Skeletal muscle cell (primary cell): ENCODE data around the gene TFEB.

Source experiments
- DNase-seq: peaks from one replicate; pipeline ENCODE4 v3.0.0-alpha.2; 2010; ENCODE audit warnings: low read depth
- H3K4me3 ChIP-seq: 2 replicates; pipeline ENCODE4 v1.5.1; 2011; ENCODE audit warnings: low read depth, mild to moderate bottlenecking, control low read depth, low read length, moderate library complexity

TFEB gene

GRCh38 chr6:41683523-41684310, 51.7 kb downstream of the TFEB start:
- DNase-seq, result no peak
- H3K4me3 ChIP-seq, result peak overlapping the region; percentile 38

- peak overlapping the region; percentile 38 for H3K4me3 ChIP-seq
- DNase-seq, result no peak
Measured at GRCh38 chr6:41683273-41683522, 52.2 kb downstream of the TFEB start.

- DNase-seq, result no peak
- peak overlapping the region; percentile 38 for H3K4me3 ChIP-seq
Measured at GRCh38 chr6:41682497-41683272, 52.7 kb downstream of the TFEB start.

- H3K4me3 ChIP-seq, result no peak overlapping the region
- peak; percentile 68 for DNase-seq
Measured at GRCh38 chr6:41682056-41682477, 53.3 kb downstream of the TFEB start.

GRCh38 chr6:41680182-41680965, 55.0 kb downstream of the TFEB start:
- no peak overlapping the region for H3K4me3 ChIP-seq
- DNase-seq, result no peak

GRCh38 chr6:41679696-41680095, 55.7 kb downstream of the TFEB start:
- no peak overlapping the region for H3K4me3 ChIP-seq
- no peak for DNase-seq

GRCh38 chr6:41678511-41679084, 56.8 kb downstream of the TFEB start:
- H3K4me3 ChIP-seq, result no peak overlapping the region
- no peak for DNase-seq

GRCh38 chr6:41677124-41677921, 58.1 kb downstream of the TFEB start:
- H3K4me3 ChIP-seq, result no peak overlapping the region

GRCh38 chr6:41676431-41676830, 59.0 kb downstream of the TFEB start:
- DNase-seq, result no peak
- H3K4me3 ChIP-seq, result no peak overlapping the region

More at GRCh38 chr6:41677124-41677921, 58.1 kb downstream of the TFEB start:
- DNase-seq, result no peak

GRCh38 chr6:41675992-41676391, 59.4 kb downstream of the TFEB start:
- no peak for DNase-seq
- H3K4me3 ChIP-seq, result no peak overlapping the region

- DNase-seq, result no peak
- H3K4me3 ChIP-seq, result no peak overlapping the region
Measured at GRCh38 chr6:41675176-41675775, 60.1 kb downstream of the TFEB start.

- no peak overlapping the region for H3K4me3 ChIP-seq
- DNase-seq, result no peak
Measured at GRCh38 chr6:41674231-41675000, 61.0 kb downstream of the TFEB start.

GRCh38 chr6:41673704-41674000, 61.8 kb downstream of the TFEB start:
- H3K4me3 ChIP-seq, result no peak overlapping the region
- no peak for DNase-seq

GRCh38 chr6:41672816-41673703, 62.3 kb downstream of the TFEB start:
- DNase-seq, result no peak

GRCh38 chr6:41672016-41672415, 63.4 kb downstream of the TFEB start:
- no peak for DNase-seq
- H3K4me3 ChIP-seq, result no peak overlapping the region

More at GRCh38 chr6:41672816-41673703, 62.3 kb downstream of the TFEB start:
- no peak overlapping the region for H3K4me3 ChIP-seq

GRCh38 chr6:41671376-41671775, 64.0 kb downstream of the TFEB start:
- no peak for DNase-seq
- no peak overlapping the region for H3K4me3 ChIP-seq

GRCh38 chr6:41670703-41671360, 64.6 kb downstream of the TFEB start:
- no peak for DNase-seq

More at GRCh38 chr6:41670703-41671360, 64.6 kb downstream of the TFEB start:
- no peak overlapping the region for H3K4me3 ChIP-seq
